SK-N-SH treated with all-trans-retinoic acid at 6 μM for 48 hours (cell line): ENCODE results near the gene SREBF1.

Experiments
- ATAC-seq: fragments of 200-7000 bp; cut with Tn5 transposase; 3 replicates; pipeline ENCODE4 v1.9.1; 2020; ENCODE audit warnings: mild to moderate bottlenecking, moderate library complexity
- ARNTL ChIP-seq: fragments of 450-650 bp; formaldehyde crosslinking; IDR thresholded peaks from 2 replicates; pipeline ENCODE4 v1.5.0; 2020; ENCODE audit warnings: low read depth, mild to moderate bottlenecking, moderate library complexity, borderline replicate concordance
- BACH2 ChIP-seq: fragments of 250-450 bp; sonication (Bioruptor Pico); IDR thresholded peaks from 2 replicates; pipeline ENCODE4 v1.9.0; 2021; ENCODE audit warnings: mild to moderate bottlenecking, borderline replicate concordance
- CREB5 ChIP-seq: fragments of 250-450 bp; sonication (Bioruptor Pico); IDR thresholded peaks from 2 replicates; pipeline ENCODE4 v1.5.1; 2020; ENCODE audit warnings: low read depth, mild to moderate bottlenecking, moderate library complexity
- CSDC2 ChIP-seq: fragments of 250-450 bp; sonication (Bioruptor Pico); IDR thresholded peaks from 2 replicates; pipeline ENCODE4 v1.5.0; 2020; ENCODE audit warnings: mild to moderate bottlenecking, moderate library complexity
- CSRNP3 ChIP-seq: fragments of 250-450 bp; sonication (Bioruptor Pico); IDR thresholded peaks from 2 replicates; pipeline ENCODE4 v1.5.1; 2021; ENCODE audit warnings: mild to moderate bottlenecking, moderate library complexity
- ESRRG ChIP-seq: fragments of 250-450 bp; sonication (Bioruptor Pico); IDR thresholded peaks from 2 replicates; pipeline ENCODE4 v1.6.1; 2021; ENCODE audit warnings: mild to moderate bottlenecking
- GLIS3 ChIP-seq: fragments of 250-450 bp; sonication (Bioruptor Pico); IDR thresholded peaks from 2 replicates; pipeline ENCODE4 v1.5.0; 2020; ENCODE audit warnings: mild to moderate bottlenecking, moderate library complexity
- ISL1 ChIP-seq: fragments of 250-450 bp; sonication (Bioruptor Pico); IDR thresholded peaks from 2 replicates; pipeline ENCODE4 v2.1.2; 2022; ENCODE audit warnings: mild to moderate bottlenecking, moderate library complexity
- OSR1 ChIP-seq: fragments of 250-450 bp; sonication (Bioruptor Pico); IDR thresholded peaks from 2 replicates; pipeline ENCODE4 v1.8.0; 2022; ENCODE audit warnings: moderate library complexity, mild to moderate bottlenecking, inconsistent platforms
- POU6F1 ChIP-seq: fragments of 250-450 bp; sonication (Bioruptor Pico); IDR thresholded peaks from 2 replicates; pipeline ENCODE4 v1.8.0; 2021; ENCODE audit warnings: low read depth, mild to moderate bottlenecking, moderate library complexity, borderline replicate concordance
- PPARA ChIP-seq: fragments of 250-450 bp; sonication (Bioruptor Pico); IDR thresholded peaks from 2 replicates; pipeline ENCODE4 v1.5.0; 2020; ENCODE audit warnings: mild to moderate bottlenecking, borderline replicate concordance
- SNAI2 ChIP-seq: fragments of 250-450 bp; sonication (Bioruptor Pico); IDR thresholded peaks from 2 replicates; pipeline ENCODE4 v1.5.0; 2020; ENCODE audit warnings: mild to moderate bottlenecking, moderate library complexity
- TCF4 ChIP-seq: fragments of 250-450 bp; sonication (Bioruptor Pico); IDR thresholded peaks from 2 replicates; pipeline ENCODE4 v1.8.0; 2021; ENCODE audit warnings: mild to moderate bottlenecking, moderate library complexity, borderline replicate concordance
- TOX ChIP-seq: fragments of 250-450 bp; sonication (Bioruptor Pico); IDR thresholded peaks from 2 replicates; pipeline ENCODE4 v1.8.0; 2021; ENCODE audit warnings: mild to moderate bottlenecking, moderate library complexity, borderline replicate concordance
- ZC3H10 ChIP-seq: fragments of 250-450 bp; sonication (Bioruptor Pico); IDR thresholded peaks from 2 replicates; pipeline ENCODE4 v1.5.1; 2021; ENCODE audit warnings: mild to moderate bottlenecking, moderate library complexity
- ZFP3 ChIP-seq: fragments of 250-450 bp; sonication (Bioruptor Pico); IDR thresholded peaks from 2 replicates; pipeline ENCODE4 v1.5.0; 2020; ENCODE audit warnings: mild to moderate bottlenecking, moderate library complexity
- ZFP30 ChIP-seq: fragments of 450-650 bp; formaldehyde crosslinking; IDR thresholded peaks from 2 replicates; pipeline ENCODE4 v1.5.0; 2022; ENCODE audit warnings: mild to moderate bottlenecking, moderate library complexity
- ZNF70 ChIP-seq: fragments of 450-650 bp; formaldehyde crosslinking; IDR thresholded peaks from 2 replicates; pipeline ENCODE4 v1.5.0; 2020; ENCODE audit warnings: mild to moderate bottlenecking, moderate library complexity
- ZNF8 ChIP-seq: fragments of 450-650 bp; formaldehyde crosslinking; IDR thresholded peaks from 2 replicates; pipeline ENCODE4 v1.5.0; 2020; ENCODE audit warnings: mild to moderate bottlenecking, moderate library complexity
- TF ChIP-seq, protein P1 (sequence below): fragments of 250-450 bp; sonication (Bioruptor Pico); IDR thresholded peaks from 2 replicates; pipeline ENCODE4 v1.5.0; 2020; ENCODE audit warnings: mild to moderate bottlenecking, moderate library complexity
- TF ChIP-seq, protein P2 (sequence below): fragments of 250-450 bp; sonication (Bioruptor Pico); IDR thresholded peaks from 2 replicates; pipeline ENCODE4 v1.8.0; 2020; ENCODE audit warnings: mild to moderate bottlenecking, moderate library complexity, borderline replicate concordance

SREBF1 gene

DNA sequence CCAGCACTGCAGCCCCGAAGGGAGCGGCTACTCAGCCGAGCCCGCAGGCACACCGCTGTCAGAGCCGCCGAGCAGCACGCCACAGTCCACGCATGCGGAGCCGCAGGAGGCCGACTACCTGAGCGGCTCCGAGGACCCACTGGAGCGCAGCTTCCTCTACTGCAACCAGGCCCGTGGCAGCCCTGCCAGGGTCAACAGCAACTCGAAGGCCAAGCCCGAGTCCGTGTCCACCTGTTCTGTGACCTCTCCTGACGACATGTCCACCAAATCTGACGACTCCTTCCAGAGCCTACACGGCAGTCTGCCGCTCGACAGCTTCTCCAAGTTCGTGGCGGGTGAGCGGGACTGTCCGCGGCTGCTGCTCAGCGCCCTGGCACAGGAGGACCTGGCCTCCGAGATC lies 42.4 kb downstream of the SREBF1 start:
- no peak for TF ChIP-seq BACH2 (CRISPR knock-in tag)
- TF ChIP-seq ZFP3, result no peak
- no peak for TF ChIP-seq SNAI2 (CRISPR knock-in tag)
- no peak for TF ChIP-seq TCF4 (CRISPR knock-in tag)
- TF ChIP-seq PPARA (CRISPR knock-in tag), result no peak
- TF ChIP-seq ARNTL (CRISPR knock-in tag), result no peak
- TF ChIP-seq GLIS3 (CRISPR knock-in tag), result no peak
- TF ChIP-seq CSRNP3, result no peak
- no peak for TF ChIP-seq POU6F1 (CRISPR knock-in tag)
- TF ChIP-seq ESRRG (CRISPR knock-in tag), result no peak
- TF ChIP-seq ZNF8 (CRISPR knock-in tag), result no peak
- no peak for TF ChIP-seq TOX
- TF ChIP-seq CREB5, result no peak
- TF ChIP-seq, protein P1, sequence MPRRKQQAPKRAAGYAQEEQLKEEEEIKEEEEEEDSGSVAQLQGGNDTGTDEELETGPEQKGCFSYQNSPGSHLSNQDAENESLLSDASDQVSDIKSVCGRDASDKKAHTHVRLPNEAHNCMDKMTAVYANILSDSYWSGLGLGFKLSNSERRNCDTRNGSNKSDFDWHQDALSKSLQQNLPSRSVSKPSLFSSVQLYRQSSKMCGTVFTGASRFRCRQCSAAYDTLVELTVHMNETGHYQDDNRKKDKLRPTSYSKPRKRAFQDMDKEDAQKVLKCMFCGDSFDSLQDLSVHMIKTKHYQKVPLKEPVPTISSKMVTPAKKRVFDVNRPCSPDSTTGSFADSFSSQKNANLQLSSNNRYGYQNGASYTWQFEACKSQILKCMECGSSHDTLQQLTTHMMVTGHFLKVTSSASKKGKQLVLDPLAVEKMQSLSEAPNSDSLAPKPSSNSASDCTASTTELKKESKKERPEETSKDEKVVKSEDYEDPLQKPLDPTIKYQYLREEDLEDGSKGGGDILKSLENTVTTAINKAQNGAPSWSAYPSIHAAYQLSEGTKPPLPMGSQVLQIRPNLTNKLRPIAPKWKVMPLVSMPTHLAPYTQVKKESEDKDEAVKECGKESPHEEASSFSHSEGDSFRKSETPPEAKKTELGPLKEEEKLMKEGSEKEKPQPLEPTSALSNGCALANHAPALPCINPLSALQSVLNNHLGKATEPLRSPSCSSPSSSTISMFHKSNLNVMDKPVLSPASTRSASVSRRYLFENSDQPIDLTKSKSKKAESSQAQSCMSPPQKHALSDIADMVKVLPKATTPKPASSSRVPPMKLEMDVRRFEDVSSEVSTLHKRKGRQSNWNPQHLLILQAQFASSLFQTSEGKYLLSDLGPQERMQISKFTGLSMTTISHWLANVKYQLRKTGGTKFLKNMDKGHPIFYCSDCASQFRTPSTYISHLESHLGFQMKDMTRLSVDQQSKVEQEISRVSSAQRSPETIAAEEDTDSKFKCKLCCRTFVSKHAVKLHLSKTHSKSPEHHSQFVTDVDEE (CRISPR knock-in tag), result no peak
- TF ChIP-seq, protein P2, sequence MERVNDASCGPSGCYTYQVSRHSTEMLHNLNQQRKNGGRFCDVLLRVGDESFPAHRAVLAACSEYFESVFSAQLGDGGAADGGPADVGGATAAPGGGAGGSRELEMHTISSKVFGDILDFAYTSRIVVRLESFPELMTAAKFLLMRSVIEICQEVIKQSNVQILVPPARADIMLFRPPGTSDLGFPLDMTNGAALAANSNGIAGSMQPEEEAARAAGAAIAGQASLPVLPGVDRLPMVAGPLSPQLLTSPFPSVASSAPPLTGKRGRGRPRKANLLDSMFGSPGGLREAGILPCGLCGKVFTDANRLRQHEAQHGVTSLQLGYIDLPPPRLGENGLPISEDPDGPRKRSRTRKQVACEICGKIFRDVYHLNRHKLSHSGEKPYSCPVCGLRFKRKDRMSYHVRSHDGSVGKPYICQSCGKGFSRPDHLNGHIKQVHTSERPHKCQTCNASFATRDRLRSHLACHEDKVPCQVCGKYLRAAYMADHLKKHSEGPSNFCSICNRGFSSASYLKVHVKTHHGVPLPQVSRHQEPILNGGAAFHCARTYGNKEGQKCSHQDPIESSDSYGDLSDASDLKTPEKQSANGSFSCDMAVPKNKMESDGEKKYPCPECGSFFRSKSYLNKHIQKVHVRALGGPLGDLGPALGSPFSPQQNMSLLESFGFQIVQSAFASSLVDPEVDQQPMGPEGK (CRISPR knock-in tag), result no peak
- TF ChIP-seq CSDC2, result no peak
- TF ChIP-seq ZNF70 (CRISPR knock-in tag), result no peak
- no peak for TF ChIP-seq ZFP30
- ATAC-seq, result no peak

DNA sequence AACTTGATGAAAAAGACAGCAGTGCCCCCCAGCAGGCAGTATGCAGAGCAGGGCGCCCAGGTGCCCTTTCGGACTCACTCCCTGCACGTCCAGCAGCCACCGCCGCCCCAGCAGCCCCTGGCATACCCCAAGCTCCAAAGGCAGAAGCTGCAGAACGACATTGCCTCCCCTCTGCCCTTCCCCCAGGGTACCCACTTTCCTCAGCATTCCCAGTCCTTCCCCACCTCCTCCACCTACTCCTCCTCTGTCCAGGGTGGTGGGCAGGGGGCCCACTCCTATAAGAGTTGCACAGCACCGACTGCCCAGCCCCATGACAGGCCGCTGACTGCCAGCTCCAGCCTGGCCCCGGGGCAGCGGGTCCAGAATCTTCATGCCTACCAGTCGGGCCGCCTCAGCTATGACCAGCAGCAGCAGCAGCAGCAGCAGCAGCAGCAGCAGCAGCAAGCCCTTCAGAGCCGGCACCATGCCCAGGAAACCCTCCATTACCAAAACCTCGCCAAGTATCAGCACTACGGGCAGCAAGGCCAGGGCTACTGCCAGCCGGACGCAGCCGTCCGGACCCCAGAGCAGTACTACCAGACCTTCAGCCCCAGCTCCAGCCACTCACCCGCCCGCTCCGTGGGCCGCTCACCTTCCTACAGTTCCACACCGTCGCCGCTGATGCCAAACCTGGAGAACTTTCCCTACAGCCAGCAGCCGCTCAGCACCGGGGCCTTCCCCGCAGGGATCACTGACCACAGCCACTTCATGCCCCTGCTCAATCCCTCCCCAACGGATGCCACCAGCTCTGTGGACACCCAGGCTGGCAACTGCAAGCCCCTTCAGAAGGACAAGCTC lies 43.2 kb downstream of the SREBF1 start:
- TF ChIP-seq ARNTL (CRISPR knock-in tag) (no peak), ZC3H10 (no peak), ZFP30 (no peak), TCF4 (CRISPR knock-in tag) (no peak), TOX (no peak), GLIS3 (CRISPR knock-in tag) (no peak), ZNF8 (CRISPR knock-in tag) (no peak), ISL1 (CRISPR knock-in tag) (no peak), OSR1 (no peak), ZFP3 (no peak), BACH2 (CRISPR knock-in tag) (no peak)
- TF ChIP-seq, protein P1 (CRISPR knock-in tag), result no peak
- TF ChIP-seq, protein P2 (CRISPR knock-in tag), result no peak
- no peak for ATAC-seq
